ENCODE data around the gene CBY2.
"Not testable (repeated sequence)": the region's sequence is repeated elsewhere in the genome, so short reads cannot be mapped to it uniquely, and the experiment has no call there.

CBY2 gene

GRCh38 chr13:45702088-45702487 lies at the start of gene CBY2:
CBY2 (plus strand) TSS chr13:45702320; CDS start chr13:45702391, 71 bp downstream.
- no peak for DNase-seq

- no peak for DNase-seq
Observed at GRCh38 chr13:45654633-45655349, 47.3 kb upstream of the CBY2 start.

- DNase-seq: peak in 5 of 56 donors; percentile 0 to 26 (median 5)
Observed at GRCh38 chr13:45658586-45659235, 43.4 kb upstream of the CBY2 start.

- no peak for DNase-seq
Observed at GRCh38 chr13:45659536-45659935, 42.6 kb upstream of the CBY2 start.

- not testable (repeated sequence) for DNase-seq
Observed at GRCh38 chr13:45660458-45660857, 41.7 kb upstream of the CBY2 start.

- DNase-seq: no peak
Observed at GRCh38 chr13:45662162-45662561, 40.0 kb upstream of the CBY2 start.

GRCh38 chr13:45662903-45663302 lies 39.2 kb upstream of the CBY2 start:
- DNase-seq: not testable (repeated sequence)

GRCh38 chr13:45669626-45670025 lies 32.5 kb upstream of the CBY2 start:
- not testable (repeated sequence) for DNase-seq

GRCh38 chr13:45670189-45670885 lies 31.8 kb upstream of the CBY2 start:
- DNase-seq: peak in 1 of 56 donors; percentile 7

- DNase-seq: no peak
Observed at GRCh38 chr13:45674908-45675307, 27.2 kb upstream of the CBY2 start.

GRCh38 chr13:45678282-45678681 lies 23.8 kb upstream of the CBY2 start:
- no peak for DNase-seq

GRCh38 chr13:45681113-45681512 lies 21.0 kb upstream of the CBY2 start:
- no peak for DNase-seq

- no peak for DNase-seq
Observed at GRCh38 chr13:45682494-45683008, 19.6 kb upstream of the CBY2 start.

- no peak for DNase-seq
Observed at GRCh38 chr13:45683701-45684100, 18.4 kb upstream of the CBY2 start.

GRCh38 chr13:45688577-45688976 lies 13.5 kb upstream of the CBY2 start:
- no peak for DNase-seq

GRCh38 chr13:45690636-45691035 lies 11.5 kb upstream of the CBY2 start:
- DNase-seq: no peak

GRCh38 chr13:45691251-45691650 lies 10.9 kb upstream of the CBY2 start:
- no peak for DNase-seq

GRCh38 chr13:45691667-45692066 lies 10.5 kb upstream of the CBY2 start:
- no peak for DNase-seq

- no peak for DNase-seq
Observed at GRCh38 chr13:45695198-45695730, 6.9 kb upstream of the CBY2 start.

GRCh38 chr13:45696610-45697226 lies 5.4 kb upstream of the CBY2 start:
- no peak for DNase-seq
